C4-2B (cell line): ENCODE data around the gene PRRC1.
"Not testable (repeated sequence)": the region's sequence is repeated elsewhere in the genome, so short reads cannot be mapped to it uniquely, and the experiment has no call there.

Source experiments
- H3K27ac ChIP-seq: fragments of 450-650 bp; 2 replicates; pipeline ENCODE4 v1.5.1; 2017
- CTCF ChIP-seq: fragments of 450-650 bp; conservative IDR thresholded peaks from 2 replicates; pipeline ENCODE4 v1.5.1; 2017; ENCODE audit warnings: mild to moderate bottlenecking
- ZFX ChIP-seq: fragments of 450-650 bp; IDR thresholded peaks from 2 replicates; pipeline ENCODE4 v1.6.1; 2017

The PRRC1 gene

GRCh38 chr5:127519527-127519926, 2.1 kb downstream of the PRRC1 start:
- TF ChIP-seq CTCF (no peak), ZFX (no peak)
- no peak overlapping the region for H3K27ac ChIP-seq

- H3K27ac ChIP-seq = no peak overlapping the region
- no peak for TF ChIP-seq CTCF
- TF ChIP-seq ZFX = no peak
Observed at GRCh38 chr5:127521138-127521770, 3.8 kb downstream of the PRRC1 start.

GRCh38 chr5:127525181-127525580, 7.7 kb downstream of the PRRC1 start:
- no peak for TF ChIP-seq CTCF
- no peak for TF ChIP-seq ZFX
- H3K27ac ChIP-seq = no peak overlapping the region

- TF ChIP-seq CTCF (no peak), ZFX (no peak)
Observed at GRCh38 chr5:127529904-127530682, 12.7 kb downstream of the PRRC1 start.

GRCh38 chr5:127536687-127537086, 19.2 kb downstream of the PRRC1 start:
- TF ChIP-seq ZFX (no peak), CTCF (peak; percentile 74)
- no peak overlapping the region for H3K27ac ChIP-seq

More at GRCh38 chr5:127529904-127530682, 12.7 kb downstream of the PRRC1 start:
- no peak overlapping the region for H3K27ac ChIP-seq

- not testable (repeated sequence) for H3K27ac ChIP-seq
Observed at GRCh38 chr5:127540553-127540952, 23.1 kb downstream of the PRRC1 start.

GRCh38 chr5:127545249-127545648, 27.8 kb downstream of the PRRC1 start:
- not testable (repeated sequence) for H3K27ac ChIP-seq

- TF ChIP-seq ZFX (no peak), CTCF (no peak)
- H3K27ac ChIP-seq = no peak overlapping the region
Observed at GRCh38 chr5:127549551-127549950, 32.1 kb downstream of the PRRC1 start.
